WI38 (cell line): ENCODE measurements around the gene DAPK2.

Experiments
- H3K4me3 ChIP-seq: 2 replicates; pipeline ENCODE4 v1.5.1; 2011; ENCODE audit warnings: low read depth, mild to moderate bottlenecking, control low read depth, low read length
- CTCF ChIP-seq: IDR thresholded peaks from 2 replicates; pipeline ENCODE4 v1.5.1; 2012; ENCODE audit warnings: low read depth, mild to moderate bottlenecking, control low read depth, low read length

The DAPK2 gene

GRCh38 chr15:63995789-63996188 is 50.5 kb downstream of the DAPK2 start:
- no peak for TF ChIP-seq CTCF
- H3K4me3 ChIP-seq: no peak overlapping the region

GRCh38 chr15:63994073-63994600 is 52.1 kb downstream of the DAPK2 start:
- H3K4me3 ChIP-seq: no peak overlapping the region
- no peak for TF ChIP-seq CTCF

- no peak for TF ChIP-seq CTCF
- H3K4me3 ChIP-seq: no peak overlapping the region
These were observed 54.0 kb downstream of the DAPK2 start for GRCh38 chr15:63992300-63992699.

DNA sequence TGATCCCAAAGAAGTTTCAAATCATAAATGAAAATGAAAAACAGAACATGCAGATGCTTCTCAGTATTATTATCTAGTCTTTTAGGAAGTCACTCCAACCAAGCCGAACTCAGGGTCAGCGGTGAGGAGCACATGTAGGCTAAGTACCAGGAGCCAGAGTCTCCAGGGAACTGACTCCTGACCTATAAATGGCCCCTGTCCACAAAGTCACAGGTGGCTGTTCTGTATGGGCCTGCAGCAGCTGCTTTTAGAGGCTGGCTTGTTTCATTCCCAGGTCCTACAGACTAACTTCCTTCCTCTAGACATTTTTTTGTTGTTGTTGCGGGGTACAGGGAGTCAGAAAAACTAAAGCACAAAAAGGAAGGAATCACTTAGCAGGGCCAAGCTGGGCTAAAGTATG is 54.6 kb downstream of the DAPK2 start:
- no peak overlapping the region for H3K4me3 ChIP-seq

DNA sequence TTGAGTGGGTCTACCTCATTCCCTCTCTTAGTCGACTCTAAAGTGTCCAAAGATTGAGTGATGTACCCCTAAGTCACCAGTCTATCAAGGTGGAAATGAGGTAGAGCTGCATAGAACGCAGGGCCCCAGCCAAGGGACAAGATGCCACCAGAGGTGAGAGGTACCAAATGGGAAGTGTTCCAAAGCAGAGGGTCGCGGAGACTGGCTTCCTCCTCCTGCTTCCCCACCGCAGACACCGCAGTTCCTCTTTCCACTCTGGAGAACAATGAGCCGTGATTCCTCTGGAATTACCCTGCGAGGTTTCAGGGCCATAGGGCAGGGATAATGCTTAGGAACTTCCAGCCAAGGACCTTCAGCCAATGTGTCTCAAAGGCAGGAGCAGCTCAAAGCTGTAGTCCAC is 55.8 kb downstream of the DAPK2 start:
- H3K4me3 ChIP-seq: no peak overlapping the region
- no peak for TF ChIP-seq CTCF

More for the DNA sequence above, 54.6 kb downstream of the DAPK2 start:
- TF ChIP-seq CTCF: no peak

GRCh38 chr15:63987796-63988378 is 58.4 kb downstream of the DAPK2 start:
- no peak for TF ChIP-seq CTCF

GRCh38 chr15:63986751-63987341 is 59.4 kb downstream of the DAPK2 start:
- no peak overlapping the region for H3K4me3 ChIP-seq
- TF ChIP-seq CTCF: no peak

More at GRCh38 chr15:63987796-63988378, 58.4 kb downstream of the DAPK2 start:
- no peak overlapping the region for H3K4me3 ChIP-seq
